Neural cell (in vitro differentiated cells): ENCODE results near the gene FBXO2.

Experiments
- CTCF ChIP-seq: fragments of 450-650 bp; IDR thresholded peaks from 2 replicates; pipeline ENCODE4 v1.5.1; 2014; ENCODE audit warnings: antibody characterized with exemption, mild to moderate bottlenecking, moderate library complexity; ENCODE audit not compliant: poor library complexity, severe bottlenecking
- EZH2 ChIP-seq: fragments of 200-600, 300-800 bp; shearing (Covaris generic), sonication (generic); IDR thresholded peaks from 2 replicates; pipeline ENCODE4 v1.6.1; 2014; ENCODE audit warnings: antibody characterized with exemption, low read length, borderline replicate concordance, mild to moderate bottlenecking; ENCODE audit not compliant: insufficient read depth, poor library complexity, severe bottlenecking
- RAD21 ChIP-seq: fragments of 450-650 bp; conservative IDR thresholded peaks from 2 replicates; pipeline ENCODE4 v1.6.1; 2014; ENCODE audit warnings: antibody characterized with exemption, mild to moderate bottlenecking, moderate library complexity

GRCh38 chr1:11626551-11626950 lies 27.7 kb downstream of the FBXO2 start:
- no peak for TF ChIP-seq CTCF
- TF ChIP-seq RAD21, result no peak
- TF ChIP-seq EZH2, result no peak
